ENCODE measurements around the gene IQSEC2. TPM values are rescaled to one million over a fixed set of nuclear protein-coding genes. Genes with fewer than 3 reads are reported as not detected.

The IQSEC2 gene
- 5.9 and 9.4 TPM in 2 replicates for total RNA-seq

GRCh38 chrX:53281321-53281822, at the start of gene IQSEC2:
Gene IQSEC2 (minus strand): TSS chrX:53281584.

GRCh38 chrX:53224860-53225797, 56.3 kb downstream of the IQSEC2 start, which contains the start of gene KDM5C:
Gene KDM5C (minus strand): TSS chrX:53225207. CDS start chrX:53224889, 318 bp downstream.

Small RNAs within 50 kb of the gene (small RNA-seq; reads per million reads assigned to genes)
- gene RF00019: not detected

Other genes starting within 250 kb of the IQSEC2 start
- 3.1 and 3.3 TPM in 2 replicates for gene GPR173, start 232.8 kb downstream of the IQSEC2 start, total RNA-seq
- 3.9 and 5.1 TPM in 2 replicates for gene TSPYL2, start 199.2 kb downstream of the IQSEC2 start, total RNA-seq
- gene KANTR, start 187.4 kb downstream of the IQSEC2 start, total RNA-seq: 7.7 and 10.6 TPM in 2 replicates
- 123 and 137 TPM in 2 replicates for gene KDM5C, start 56.4 kb downstream of the IQSEC2 start, total RNA-seq
- 21.3 and 43.8 TPM in 2 replicates for gene SMC1A, start 141.1 kb upstream of the IQSEC2 start, total RNA-seq
- 0.59 and 0.73 TPM in 2 replicates for gene RIBC1, start 141.3 kb upstream of the IQSEC2 start, total RNA-seq
- gene HSD17B10, start 152.8 kb upstream of the IQSEC2 start, total RNA-seq: 45.0 and 55.5 TPM in 2 replicates